ENCODE measurements around the gene SSRP1. TPM values are rescaled to one million over a fixed set of nuclear protein-coding genes. Genes with fewer than 3 reads are reported as not detected.

SSRP1 gene
- total and polyA plus RNA-seq, 2 of the 13 experiments (the other 11 are each of a cell fraction or from before 2014, with no cell fraction given) = 93.6 to 129 TPM

DNA sequence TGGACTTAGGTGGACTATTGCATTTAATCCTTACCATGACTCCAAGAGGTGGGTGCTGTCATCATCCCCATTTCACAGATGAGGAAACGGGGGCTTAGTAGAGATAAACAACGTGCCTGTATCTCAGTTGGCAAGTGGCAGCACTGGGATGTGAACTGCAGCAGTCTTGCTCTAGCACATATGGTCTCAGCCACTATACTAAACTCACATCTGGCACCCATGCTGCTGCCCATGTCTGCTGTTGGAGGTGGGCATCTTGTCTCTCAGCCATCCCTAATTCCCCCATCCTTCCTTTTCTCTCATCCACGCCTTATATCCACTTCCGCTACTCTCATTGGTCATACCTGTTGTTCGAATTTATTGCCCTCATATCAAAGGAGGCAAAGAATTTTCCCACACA is 41.4 kb upstream of the SSRP1 start:
- no peaks in the 10 kb centered on the region for H3K9me3 ChIP-seq (ENCODE audit: low read length)
- DNase-seq (ENCODE audit: low spot score) = no peak
- CTCF ChIA-PET (ENCODE audit: low intra/inter-chr PET ratio, low total read pairs) = no interaction called here
- H4K20me1 ChIP-seq (ENCODE audit: insufficient read depth, low read length) = no peaks in the 10 kb centered on the region
- in situ Hi-C loops (cut with HindIII; ENCODE audit: extremely low pct_ligation_motif_present, low pct_unique_long_range_greater_than_20kb) = no loop called here
- ATAC-seq = no peak
- peaks cover 0 to 4% of the 10 kb centered on the region in 2 experiments; a peak in 2 of 5 replicates for H3K27me3 ChIP-seq (ENCODE audit: control insufficient read depth in 1 of 2, insufficient read depth in 2 of 2, low read length in 2 of 2)
- H3K79me2 ChIP-seq (ENCODE audit: insufficient read depth, low read length) = no peaks in the 10 kb centered on the region
- no TSS peak for BruUV-seq (replicated peaks)
- no peaks in the 10 kb centered on the region for H3K36me3 ChIP-seq (replicated peaks in 1 of 2; ENCODE audit: control insufficient read depth in 1 of 2, insufficient read depth in 2 of 2, low read length in 2 of 2)
- no peak for FAIRE-seq
- peaks cover 13% of the 10 kb centered on the region for H3K4me1 ChIP-seq (ENCODE audit: insufficient read depth, low read length)
- POLR2A ChIA-PET = no interaction called here
- intact Hi-C loops (cut with micrococcal nuclease; ENCODE audit: unreplicated experiment) = no loop called here
- H3K4me3 ChIP-seq (replicated peaks in 1 of 3; ENCODE audit: insufficient read depth in 1 of 3, low read depth in 2 of 3, low read length in 3 of 3) = no peak overlapping the region
- H3K9ac ChIP-seq (ENCODE audit: insufficient read depth, low read depth, low read length) = no peak overlapping the region
- 54% methylated on average over 3 of the region's 5 CpGs for WGBS (ENCODE audit: low lambda C conversion rate)
- no peak overlapping the region for H3K4me2 ChIP-seq (ENCODE audit: low read depth, low read length)
- no peak overlapping the region for H3K27ac ChIP-seq (ENCODE audit: extremely low read length, insufficient read depth, low read length)
- no peak overlapping the region for H2AFZ ChIP-seq (ENCODE audit: low read length)
- TF ChIP-seq, protein P1, sequence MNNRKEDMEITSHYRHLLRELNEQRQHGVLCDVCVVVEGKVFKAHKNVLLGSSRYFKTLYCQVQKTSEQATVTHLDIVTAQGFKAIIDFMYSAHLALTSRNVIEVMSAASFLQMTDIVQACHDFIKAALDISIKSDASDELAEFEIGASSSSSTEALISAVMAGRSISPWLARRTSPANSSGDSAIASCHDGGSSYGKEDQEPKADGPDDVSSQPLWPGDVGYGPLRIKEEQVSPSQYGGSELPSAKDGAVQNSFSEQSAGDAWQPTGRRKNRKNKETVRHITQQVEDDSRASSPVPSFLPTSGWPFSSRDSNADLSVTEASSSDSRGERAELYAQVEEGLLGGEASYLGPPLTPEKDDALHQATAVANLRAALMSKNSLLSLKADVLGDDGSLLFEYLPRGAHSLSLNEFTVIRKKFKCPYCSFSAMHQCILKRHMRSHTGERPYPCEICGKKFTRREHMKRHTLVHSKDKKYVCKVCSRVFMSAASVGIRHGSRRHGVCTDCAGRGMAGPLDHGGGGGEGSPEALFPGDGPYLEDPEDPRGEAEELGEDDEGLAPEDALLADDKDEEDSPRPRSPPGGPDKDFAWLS (CRISPR knock-in tag; IDR thresholded peaks at IDR 0.05; ENCODE audit: borderline replicate concordance) = no peak
- no peak for TF ChIP-seq NFIC (IDR thresholded peaks at IDR 0.05; ENCODE audit: low read length)
- no peak for TF ChIP-seq ZNF510 (CRISPR knock-in tag; IDR thresholded peaks at IDR 0.05; ENCODE audit: low read depth)
- no peak for TF ChIP-seq MTF2 (CRISPR knock-in tag; IDR thresholded peaks at IDR 0.05; ENCODE audit: borderline replicate concordance)
- TF ChIP-seq LCORL (IDR thresholded peaks at IDR 0.05) = no peak
- no peak for TF ChIP-seq LCORL (CRISPR knock-in tag; IDR thresholded peaks at IDR 0.05)
- TF ChIP-seq, protein P2, sequence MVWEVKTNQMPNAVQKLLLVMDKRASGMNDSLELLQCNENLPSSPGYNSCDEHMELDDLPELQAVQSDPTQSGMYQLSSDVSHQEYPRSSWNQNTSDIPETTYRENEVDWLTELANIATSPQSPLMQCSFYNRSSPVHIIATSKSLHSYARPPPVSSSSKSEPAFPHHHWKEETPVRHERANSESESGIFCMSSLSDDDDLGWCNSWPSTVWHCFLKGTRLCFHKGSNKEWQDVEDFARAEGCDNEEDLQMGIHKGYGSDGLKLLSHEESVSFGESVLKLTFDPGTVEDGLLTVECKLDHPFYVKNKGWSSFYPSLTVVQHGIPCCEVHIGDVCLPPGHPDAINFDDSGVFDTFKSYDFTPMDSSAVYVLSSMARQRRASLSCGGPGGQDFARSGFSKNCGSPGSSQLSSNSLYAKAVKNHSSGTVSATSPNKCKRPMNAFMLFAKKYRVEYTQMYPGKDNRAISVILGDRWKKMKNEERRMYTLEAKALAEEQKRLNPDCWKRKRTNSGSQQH (CRISPR knock-in tag; IDR thresholded peaks at IDR 0.05; ENCODE audit: low read depth) = no peak
- no peak for TF ChIP-seq ARID2 (CRISPR knock-in tag; IDR thresholded peaks at IDR 0.05; ENCODE audit: borderline replicate concordance)
- TF ChIP-seq ZNF562 (CRISPR knock-in tag; IDR thresholded peaks at IDR 0.05; ENCODE audit: borderline replicate concordance) = no peak
- no peak for TF ChIP-seq ZNF672 (CRISPR knock-in tag; IDR thresholded peaks at IDR 0.05)
- TF ChIP-seq, protein P3, sequence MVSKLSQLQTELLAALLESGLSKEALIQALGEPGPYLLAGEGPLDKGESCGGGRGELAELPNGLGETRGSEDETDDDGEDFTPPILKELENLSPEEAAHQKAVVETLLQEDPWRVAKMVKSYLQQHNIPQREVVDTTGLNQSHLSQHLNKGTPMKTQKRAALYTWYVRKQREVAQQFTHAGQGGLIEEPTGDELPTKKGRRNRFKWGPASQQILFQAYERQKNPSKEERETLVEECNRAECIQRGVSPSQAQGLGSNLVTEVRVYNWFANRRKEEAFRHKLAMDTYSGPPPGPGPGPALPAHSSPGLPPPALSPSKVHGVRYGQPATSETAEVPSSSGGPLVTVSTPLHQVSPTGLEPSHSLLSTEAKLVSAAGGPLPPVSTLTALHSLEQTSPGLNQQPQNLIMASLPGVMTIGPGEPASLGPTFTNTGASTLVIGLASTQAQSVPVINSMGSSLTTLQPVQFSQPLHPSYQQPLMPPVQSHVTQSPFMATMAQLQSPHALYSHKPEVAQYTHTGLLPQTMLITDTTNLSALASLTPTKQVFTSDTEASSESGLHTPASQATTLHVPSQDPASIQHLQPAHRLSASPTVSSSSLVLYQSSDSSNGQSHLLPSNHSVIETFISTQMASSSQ (IDR thresholded peaks at IDR 0.05; ENCODE audit: low read depth) = no peak
- TF ChIP-seq, protein P3 (CRISPR knock-in tag; IDR thresholded peaks at IDR 0.05; ENCODE audit: borderline replicate concordance) = no peak
- TF ChIP-seq ZNF337 (CRISPR knock-in tag; IDR thresholded peaks at IDR 0.05; ENCODE audit: borderline replicate concordance, low read depth) = no peak
- TF ChIP-seq, protein P4, sequence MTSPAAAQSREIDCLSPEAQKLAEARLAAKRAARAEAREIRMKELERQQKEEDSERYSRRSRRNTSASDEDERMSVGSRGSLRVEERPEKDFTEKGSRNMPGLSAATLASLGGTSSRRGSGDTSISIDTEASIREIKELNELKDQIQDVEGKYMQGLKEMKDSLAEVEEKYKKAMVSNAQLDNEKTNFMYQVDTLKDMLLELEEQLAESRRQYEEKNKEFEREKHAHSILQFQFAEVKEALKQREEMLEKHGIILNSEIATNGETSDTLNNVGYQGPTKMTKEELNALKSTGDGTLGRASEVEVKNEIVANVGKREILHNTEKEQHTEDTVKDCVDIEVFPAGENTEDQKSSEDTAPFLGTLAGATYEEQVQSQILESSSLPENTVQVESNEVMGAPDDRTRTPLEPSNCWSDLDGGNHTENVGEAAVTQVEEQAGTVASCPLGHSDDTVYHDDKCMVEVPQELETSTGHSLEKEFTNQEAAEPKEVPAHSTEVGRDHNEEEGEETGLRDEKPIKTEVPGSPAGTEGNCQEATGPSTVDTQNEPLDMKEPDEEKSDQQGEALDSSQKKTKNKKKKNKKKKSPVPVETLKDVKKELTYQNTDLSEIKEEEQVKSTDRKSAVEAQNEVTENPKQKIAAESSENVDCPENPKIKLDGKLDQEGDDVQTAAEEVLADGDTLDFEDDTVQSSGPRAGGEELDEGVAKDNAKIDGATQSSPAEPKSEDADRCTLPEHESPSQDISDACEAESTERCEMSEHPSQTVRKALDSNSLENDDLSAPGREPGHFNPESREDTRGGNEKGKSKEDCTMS (CRISPR knock-in tag; conservative IDR thresholded peaks at IDR 0.05) = no peak
- no peak for TF ChIP-seq MYC (CRISPR knock-in tag; IDR thresholded peaks at IDR 0.05; ENCODE audit: borderline replicate concordance)
- no peak for TF ChIP-seq MTF1 (CRISPR knock-in tag; IDR thresholded peaks at IDR 0.05)
- no peak for TF ChIP-seq FOXK1 (CRISPR knock-in tag; IDR thresholded peaks at IDR 0.05; ENCODE audit: borderline replicate concordance, low read depth)

All from HepG2 (cell line).